Measurements from ENCODE around the gene INPP4A.

INPP4A gene

GRCh38 chr2:98496750-98497493, 52.3 kb downstream of the INPP4A start:
- no peak for DNase-seq (ENCODE audit: low spot score)

- DNase-seq (ENCODE audit: low spot score) = no peak
These were observed 54.2 kb downstream of the INPP4A start for GRCh38 chr2:98498703-98499440.

GRCh38 chr2:98500561-98500960, 55.9 kb downstream of the INPP4A start:
- DNase-seq (ENCODE audit: low spot score) = no peak

- no peak for DNase-seq (ENCODE audit: low spot score)
These were observed 56.6 kb downstream of the INPP4A start for GRCh38 chr2:98501223-98501622.

GRCh38 chr2:98501876-98502275, 57.2 kb downstream of the INPP4A start:
- no peak for DNase-seq (ENCODE audit: low spot score)

GRCh38 chr2:98502556-98503335, 58.1 kb downstream of the INPP4A start:
- DNase-seq (ENCODE audit: low spot score) = no peak

GRCh38 chr2:98503481-98504105, 58.9 kb downstream of the INPP4A start:
- DNase-seq (ENCODE audit: low spot score) = no peak

- DNase-seq (ENCODE audit: low spot score) = no peak
These were observed 59.9 kb downstream of the INPP4A start for GRCh38 chr2:98504381-98505109.

- DNase-seq (ENCODE audit: low spot score) = no peak
These were observed 60.7 kb downstream of the INPP4A start for GRCh38 chr2:98505311-98505808.

- no peak for DNase-seq (ENCODE audit: low spot score)
These were observed 61.5 kb downstream of the INPP4A start for GRCh38 chr2:98505971-98506664.

GRCh38 chr2:98506881-98507280, 62.2 kb downstream of the INPP4A start:
- DNase-seq (ENCODE audit: low spot score) = no peak

GRCh38 chr2:98507461-98507860, 62.8 kb downstream of the INPP4A start:
- DNase-seq (ENCODE audit: low spot score) = no peak

GRCh38 chr2:98507891-98508708, 63.4 kb downstream of the INPP4A start:
- no peak for DNase-seq (ENCODE audit: low spot score)

GRCh38 chr2:98508709-98509066, 64.0 kb downstream of the INPP4A start:
- no peak for DNase-seq (ENCODE audit: low spot score)

- no peak for DNase-seq (ENCODE audit: low spot score)
These were observed 65.1 kb downstream of the INPP4A start for GRCh38 chr2:98509542-98510321.

GRCh38 chr2:98510322-98510662, 65.6 kb downstream of the INPP4A start:
- no peak for DNase-seq (ENCODE audit: low spot score)

GRCh38 chr2:98511981-98512380, 67.3 kb downstream of the INPP4A start:
- DNase-seq (ENCODE audit: low spot score) = no peak

- no peak for DNase-seq (ENCODE audit: low spot score)
These were observed 68.0 kb downstream of the INPP4A start for GRCh38 chr2:98512699-98513098.

GRCh38 chr2:98514096-98514639, 69.5 kb downstream of the INPP4A start:
- no peak for DNase-seq (ENCODE audit: low spot score)
